K562 (cell line): ENCODE data around the gene NLRP7. TPM values are rescaled to one million over a fixed set of nuclear protein-coding genes. Genes with fewer than 3 reads are reported as not detected.

Experiments used
- ARID4B ChIP-seq: sonication (generic); formaldehyde crosslinking; IDR thresholded peaks from 2 replicates; pipeline ENCODE4 v1.8.0; 2022; ENCODE audit warnings: mild to moderate bottlenecking, missing genetic modification reagents
- CREBBP ChIP-seq: IDR thresholded peaks from one replicate; pipeline ENCODE4 v1.6.1; 2012; ENCODE audit warnings: low read depth, mild to moderate bottlenecking, control low read depth, inconsistent platforms, low read length
- FOXP1 ChIP-seq: sonication (generic); formaldehyde crosslinking; IDR thresholded peaks from 2 replicates; pipeline ENCODE4 v1.8.0; 2022; ENCODE audit warnings: mild to moderate bottlenecking, missing genetic modification reagents
- MGA ChIP-seq: fragments of 450-650 bp; IDR thresholded peaks from 2 replicates; pipeline ENCODE4 v1.6.1; 2016; ENCODE audit warnings: mild to moderate bottlenecking, moderate library complexity
- MNT ChIP-seq, 2 experiments: fragments of 450-650 bp; conservative IDR thresholded peaks; 2 replicates each; pipeline ENCODE4 v1.6.1; 2017; ENCODE audit warnings: mild to moderate bottlenecking in 2 of 2, moderate library complexity in 2 of 2
- SMAD1 ChIP-seq: fragments of 150-350 bp; IDR thresholded peaks from 2 replicates; pipeline ENCODE4 v1.6.1; 2014; ENCODE audit warnings: low read length, low read depth; ENCODE audit not compliant: partially characterized antibody
- SREBF2 ChIP-seq: sonication (generic); formaldehyde crosslinking; IDR thresholded peaks from 2 replicates; pipeline ENCODE4 v1.4.0; 2020; ENCODE audit warnings: mild to moderate bottlenecking, missing genetic modification reagents
- ZNF644 ChIP-seq: fragments of 200-800 bp; sonication (Bioruptor generic); IDR thresholded peaks from 2 replicates; pipeline ENCODE4 v1.6.1; 2016; ENCODE audit warnings: low read depth, missing genetic modification characterization, missing compliant biosample characterization
- polyA plus RNA-seq, 8 experiments: library from polyadenylated mRNA; depleted of rRNA in 4 of 8; stranded (reverse) in 5 of 8; unstranded in 3 of 8; fragments of >200 nt; fragmentation: Nextera tagmentation in 2 of 8; fragmentation: Illumina TruSeq in 1 of 8; extraction: Ambion mirVana in 2 of 8; extraction: Trizol in 1 of 8; gene quantifications; 2 replicates each; pipeline versions ENCODE4 v1.2.1 to v1.2.3, GENCODE V29; 2011 to 2014; ENCODE audit warnings: inconsistent platforms in 1 of 8, missing spikeins in 1 of 8
- total RNA-seq, 7 experiments: library from RNA; depleted of rRNA in 6 of 7; stranded (reverse); fragments of >200 nt in 6 of 7; fragmentation: Illumina TruSeq in 2 of 7; extraction: Trizol in 2 of 7; gene quantifications; 2 replicates each; pipeline versions ENCODE4 v1.2.1 to v1.2.3, GENCODE V29; 2011 to 2021; ENCODE audit warnings: low replicate concordance in 1 of 7

Gene NLRP7
- total and polyA plus RNA-seq, 9 of the 15 experiments (the other 6 are each of a cell fraction or from before 2014, with no cell fraction given) = 0.03 to 0.22 (median 0.09) TPM; not detected in 3

GRCh38 chr19:54905803-54906511, 41.4 kb downstream of the NLRP7 start, which contains the start of gene NCR1 (continued):
- TF ChIP-seq MNT (conservative IDR thresholded peaks at IDR 0.05) (no peak; a peak in 1 of 4 replicates), SMAD1 (no peak), ZNF644 (peak; percentile 67; the same call in 1 of the 2 replicates), MGA (no peak; the same call in 1 of the 2 replicates), SREBF2 (CRISPR knock-in tag) (no peak), CREBBP (no peak), ARID4B (CRISPR knock-in tag) (peak; percentile 47; the same call in 1 of the 2 replicates), FOXP1 (no peak)
